Keratinocyte (primary cell): Measurements from ENCODE around the gene IKZF1.

ENCODE experiments used
- EZH2 ChIP-seq: IDR thresholded peaks from one replicate; pipeline ENCODE4 v1.6.1; 2012; ENCODE audit warnings: inconsistent platforms, mild to moderate bottlenecking, low read length, moderate library complexity
- TF ChIP-seq, protein P1 (sequence below), 3 experiments: IDR thresholded peaks in 1 of 3; conservative IDR thresholded peaks in 1 of 3; optimal IDR thresholded peaks in 1 of 3; 2 replicates in 2 of 3; 3 replicates in 1 of 3; pipeline versions ENCODE3 to v1.5.1; 2011; ENCODE audit warnings: low read length in 3 of 3, mild to moderate bottlenecking in 3 of 3, moderate library complexity in 2 of 3, control low read depth in 1 of 3, inconsistent platforms in 1 of 3; ENCODE audit not compliant: insufficient read depth in 2 of 3; ENCODE audit errors: extremely low read depth in 1 of 3

DNA sequence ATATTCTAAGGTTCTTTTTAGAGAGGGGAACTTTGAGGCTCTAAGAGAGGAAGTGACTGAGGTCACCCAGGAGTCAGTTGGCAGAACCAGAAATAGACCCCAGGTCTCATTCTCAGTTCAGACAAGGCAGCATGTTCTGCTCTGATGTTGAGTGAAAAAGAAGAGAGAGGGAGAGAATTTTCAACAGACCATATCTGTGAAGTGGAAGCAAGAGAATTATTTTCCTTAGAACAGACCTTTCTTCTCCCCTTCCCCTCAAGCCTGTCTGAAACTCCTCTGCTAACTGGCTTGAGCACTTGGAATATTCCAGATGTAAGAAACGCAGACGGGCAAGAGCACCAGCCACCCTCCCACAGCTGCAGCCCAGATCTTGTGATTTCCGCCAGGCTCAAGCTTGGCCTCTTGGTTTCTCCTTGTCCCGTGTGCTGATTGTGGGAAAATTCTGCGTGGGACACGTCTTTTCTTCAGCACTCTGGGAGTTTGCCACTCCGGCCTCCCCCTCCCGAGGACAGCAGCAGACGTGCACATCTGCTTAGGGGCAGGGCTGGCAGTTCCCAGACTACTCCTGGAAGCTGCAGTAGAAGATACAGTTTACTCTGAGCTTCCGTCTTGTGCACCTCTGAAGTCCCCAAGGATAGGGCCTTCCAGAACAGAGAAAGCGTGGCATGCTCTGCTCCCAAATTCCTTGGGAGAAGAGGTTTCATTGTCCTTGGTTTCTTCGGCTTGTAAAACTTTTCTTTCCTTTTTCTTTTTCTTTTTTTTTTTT is 22.7 kb upstream of the IKZF1 start:
- TF ChIP-seq EZH2 = no peak
- TF ChIP-seq, protein P1, sequence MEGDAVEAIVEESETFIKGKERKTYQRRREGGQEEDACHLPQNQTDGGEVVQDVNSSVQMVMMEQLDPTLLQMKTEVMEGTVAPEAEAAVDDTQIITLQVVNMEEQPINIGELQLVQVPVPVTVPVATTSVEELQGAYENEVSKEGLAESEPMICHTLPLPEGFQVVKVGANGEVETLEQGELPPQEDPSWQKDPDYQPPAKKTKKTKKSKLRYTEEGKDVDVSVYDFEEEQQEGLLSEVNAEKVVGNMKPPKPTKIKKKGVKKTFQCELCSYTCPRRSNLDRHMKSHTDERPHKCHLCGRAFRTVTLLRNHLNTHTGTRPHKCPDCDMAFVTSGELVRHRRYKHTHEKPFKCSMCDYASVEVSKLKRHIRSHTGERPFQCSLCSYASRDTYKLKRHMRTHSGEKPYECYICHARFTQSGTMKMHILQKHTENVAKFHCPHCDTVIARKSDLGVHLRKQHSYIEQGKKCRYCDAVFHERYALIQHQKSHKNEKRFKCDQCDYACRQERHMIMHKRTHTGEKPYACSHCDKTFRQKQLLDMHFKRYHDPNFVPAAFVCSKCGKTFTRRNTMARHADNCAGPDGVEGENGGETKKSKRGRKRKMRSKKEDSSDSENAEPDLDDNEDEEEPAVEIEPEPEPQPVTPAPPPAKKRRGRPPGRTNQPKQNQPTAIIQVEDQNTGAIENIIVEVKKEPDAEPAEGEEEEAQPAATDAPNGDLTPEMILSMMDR (optimal IDR thresholded peaks at IDR 0.05 in 1 of 3, IDR thresholded peaks at IDR 0.05 in 1 of 3, conservative IDR thresholded peaks at IDR 0.05 in 1 of 3; ENCODE audit: extremely low read depth in 1 of 3, insufficient read depth in 2 of 3, low read length in 3 of 3) = no peak
